NCI-H1105 treated with DMSO at 0.1 percent for 48 hours (cell line): Measurements from ENCODE around the gene GPR12.

Source experiments
- DNase-seq: peaks from one replicate; lab custom pipeline; 2025; lab: John Stamatoyannopoulos, UW

Gene GPR12, protein sequence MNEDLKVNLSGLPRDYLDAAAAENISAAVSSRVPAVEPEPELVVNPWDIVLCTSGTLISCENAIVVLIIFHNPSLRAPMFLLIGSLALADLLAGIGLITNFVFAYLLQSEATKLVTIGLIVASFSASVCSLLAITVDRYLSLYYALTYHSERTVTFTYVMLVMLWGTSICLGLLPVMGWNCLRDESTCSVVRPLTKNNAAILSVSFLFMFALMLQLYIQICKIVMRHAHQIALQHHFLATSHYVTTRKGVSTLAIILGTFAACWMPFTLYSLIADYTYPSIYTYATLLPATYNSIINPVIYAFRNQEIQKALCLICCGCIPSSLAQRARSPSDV

DNA sequence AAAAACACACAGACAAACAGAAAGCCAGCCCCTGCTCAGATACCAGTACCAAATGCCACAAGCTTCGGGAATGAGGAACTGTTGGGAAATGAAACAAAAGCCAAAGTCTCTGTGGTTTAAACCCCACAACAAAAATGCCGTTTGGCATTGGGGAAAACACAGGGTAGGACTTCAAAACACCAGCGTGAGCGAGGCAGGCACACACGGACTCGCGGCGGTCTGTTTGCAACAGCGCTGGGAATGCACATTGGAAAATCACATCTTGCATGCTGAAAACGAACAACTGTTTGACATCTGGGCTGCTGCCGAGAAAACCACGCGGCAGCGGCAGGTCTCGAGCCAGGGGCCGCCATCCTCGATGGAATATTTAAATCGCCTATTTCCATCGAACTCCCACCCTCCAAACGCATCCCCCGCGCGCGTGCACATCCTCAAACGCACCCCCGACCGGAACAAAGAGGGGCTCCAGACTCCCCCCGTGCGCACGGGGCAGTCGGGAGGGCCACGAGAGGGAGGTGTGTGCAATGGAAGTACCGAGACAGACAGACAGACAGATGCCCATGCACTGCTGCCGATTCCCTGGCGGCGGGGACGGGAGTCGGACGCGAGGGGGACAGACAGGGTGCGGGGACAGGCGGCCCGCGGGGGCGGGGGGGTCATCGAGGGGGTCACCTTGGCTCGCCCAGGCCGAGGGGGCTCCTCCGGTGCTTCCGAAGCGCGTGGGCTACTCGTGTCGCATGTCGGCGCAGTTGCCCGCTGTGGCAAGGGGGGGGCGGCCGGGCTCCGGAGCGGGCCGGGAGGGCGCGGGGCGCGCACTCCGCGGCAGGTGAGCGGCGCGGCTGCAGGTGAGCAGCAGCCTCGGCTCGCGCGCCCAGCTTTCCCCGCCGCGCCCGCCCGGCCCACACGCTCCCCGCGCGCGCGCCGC lies at the start of gene GPR12:
GPR12 (minus strand) TSS at position 880 of the 925 bp plus-strand sequence. CDS start 959 bp downstream, outside the sequence.
- DNase-seq: no peak

- DNase-seq: no peak
These were observed 49.5 kb upstream of the GPR12 start for GRCh38 chr13:26810095-26810494.

GRCh38 chr13:26806891-26807290 lies 46.3 kb upstream of the GPR12 start:
- DNase-seq: no peak

DNA sequence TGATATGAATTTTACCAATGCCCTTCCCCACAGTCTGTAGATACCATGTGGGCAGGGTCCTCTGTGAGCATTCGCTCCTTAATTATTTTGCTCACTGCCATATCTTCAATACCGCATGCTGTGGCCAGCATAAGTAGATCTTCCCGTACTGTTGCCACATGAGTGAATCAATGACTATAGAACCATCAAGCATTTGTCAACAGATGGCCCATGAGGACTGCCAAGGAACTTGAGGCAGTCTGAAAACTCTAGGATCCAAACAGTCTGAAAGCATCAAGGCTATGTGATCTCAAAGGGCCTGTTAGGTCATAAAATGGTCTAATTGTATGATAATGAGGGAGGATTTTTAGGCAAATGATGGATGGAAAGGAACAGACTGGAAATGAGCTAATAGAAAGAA lies 27.4 kb upstream of the GPR12 start:
- no peak for DNase-seq

- DNase-seq: no peak
These were observed 26.2 kb upstream of the GPR12 start for GRCh38 chr13:26786651-26787295.

GRCh38 chr13:26785838-26786630 lies 25.4 kb upstream of the GPR12 start:
- peak; percentile 33 for DNase-seq

GRCh38 chr13:26784704-26785639 lies 24.4 kb upstream of the GPR12 start:
- no peak for DNase-seq

GRCh38 chr13:26780411-26780810 lies 19.8 kb upstream of the GPR12 start:
- DNase-seq: no peak

GRCh38 chr13:26779321-26779720 lies 18.7 kb upstream of the GPR12 start:
- no peak for DNase-seq

GRCh38 chr13:26772531-26772930 lies 11.9 kb upstream of the GPR12 start:
- DNase-seq: no peak

- no peak for DNase-seq
These were observed 11.2 kb upstream of the GPR12 start for GRCh38 chr13:26771796-26772195.

DNA sequence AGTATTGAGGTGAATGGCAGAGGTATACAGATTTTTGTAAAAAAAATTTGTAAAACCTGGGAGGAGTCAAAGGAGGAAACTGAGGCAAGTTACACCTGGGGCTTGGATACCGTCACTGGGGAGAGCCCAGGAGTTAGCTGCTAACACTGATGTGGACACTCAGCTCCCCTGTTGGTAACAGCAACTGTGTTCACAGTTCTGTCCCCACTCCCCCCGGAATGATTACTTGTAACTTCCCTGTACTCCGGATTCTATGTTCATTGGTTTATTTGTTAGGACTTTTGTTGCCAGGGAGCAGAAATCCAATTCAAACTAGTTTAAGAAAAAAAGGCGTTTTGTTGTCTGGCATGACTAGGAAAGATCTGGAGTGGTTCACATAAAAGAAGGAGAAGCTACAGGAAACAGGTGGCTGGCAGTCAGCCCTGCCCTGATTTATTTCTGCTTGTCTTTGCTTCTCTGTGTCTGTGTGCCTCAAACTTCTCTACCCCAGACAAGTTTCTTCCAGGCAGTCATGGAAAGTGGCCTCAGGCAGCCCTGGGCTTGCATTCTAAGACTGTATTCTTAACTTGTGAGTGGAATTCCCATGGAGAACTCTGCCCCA lies 2.3 kb upstream of the GPR12 start:
- DNase-seq: no peak

- DNase-seq: peak; percentile 1
These were observed 421 bp upstream of the GPR12 start for GRCh38 chr13:26760832-26761582.

- no peak for DNase-seq
These were observed 1.2 kb downstream of the GPR12 start for GRCh38 chr13:26759249-26759906.

- DNase-seq: no peak
These were observed 2.0 kb downstream of the GPR12 start for GRCh38 chr13:26758496-26759157.

GRCh38 chr13:26756961-26757360 lies 3.6 kb downstream of the GPR12 start:
- no peak for DNase-seq

GRCh38 chr13:26752671-26753070 lies 7.9 kb downstream of the GPR12 start:
- DNase-seq: no peak

DNA sequence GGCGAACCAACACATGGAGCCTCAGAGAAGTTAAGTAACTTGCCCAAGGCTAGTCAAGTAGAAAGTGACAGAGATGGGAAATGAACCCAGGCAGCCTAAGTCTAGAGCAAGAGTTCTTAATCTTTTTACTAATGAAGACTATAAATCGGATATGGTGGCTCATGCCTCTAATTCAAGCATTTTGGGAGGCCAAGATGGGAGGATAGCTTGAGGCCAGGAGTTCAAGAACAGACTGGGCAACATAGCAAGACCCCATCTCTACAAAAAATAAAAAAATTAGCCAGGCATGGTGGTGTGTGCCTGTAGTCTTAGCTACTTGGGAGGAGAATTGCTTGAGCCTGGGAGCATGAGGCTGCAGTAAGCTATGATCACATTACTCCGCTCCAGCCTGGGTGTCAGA lies 10.7 kb downstream of the GPR12 start:
- DNase-seq: no peak
